ENCODE data around the gene BBX.

The BBX gene

DNA sequence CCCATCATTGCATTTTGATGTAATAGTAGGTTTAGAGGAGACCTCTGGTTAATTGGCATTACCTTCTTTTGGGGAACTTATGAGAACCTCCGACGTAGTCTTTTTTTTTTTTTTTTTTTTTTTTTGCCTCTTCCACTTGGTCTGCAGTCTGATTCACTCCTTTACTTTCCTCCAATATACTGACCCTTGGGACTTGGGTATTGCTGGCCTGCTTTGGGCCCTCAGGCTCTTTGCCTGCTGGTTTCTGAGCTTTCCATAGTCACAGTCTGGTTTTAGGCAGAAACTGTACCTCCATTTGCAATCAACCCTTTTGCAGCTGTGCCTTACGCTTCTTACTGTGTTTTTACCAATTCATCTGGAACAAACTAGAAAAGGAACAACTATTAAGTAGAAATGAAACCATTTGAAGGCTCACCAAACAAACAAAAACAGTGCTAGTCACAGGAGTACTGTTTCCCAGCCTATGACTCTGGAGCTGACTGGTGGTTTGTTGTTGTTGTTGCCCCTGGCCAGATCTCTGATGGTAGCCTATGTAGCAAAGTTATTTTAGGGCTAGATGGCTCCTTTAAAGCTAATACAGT lies 272.8 kb downstream of the BBX start:
- H2AFZ ChIP-seq (ENCODE audit: low read length), result no peak overlapping the region
- H2BK5ac ChIP-seq (ENCODE audit: low read length), result no peak overlapping the region
- peaks cover 5 to 67% of the 10 kb centered on the region in 2 donors for H3K36me3 ChIP-seq (replicated peaks in 1 of 2; ENCODE audit: control insufficient read depth in 2 of 2, insufficient read depth in 2 of 2, low read length in 2 of 2)
- no CpG with 5 or more reads among the region's 3 CpGs for WGBS, 2 donors (ENCODE audit: extremely low coverage in 2 of 2, insufficient read length in 2 of 2, insufficient replicate concordance in 1 of 2)
- no peaks in the 10 kb centered on the region for H3K27me3 ChIP-seq (ENCODE audit: control insufficient read depth in 3 of 3, insufficient read depth in 3 of 3, low read depth in 1 of 3, low read length in 3 of 3)
- no peak overlapping the region for H4K8ac ChIP-seq (ENCODE audit: low read depth, low read length)
- H3K4ac ChIP-seq (ENCODE audit: low read length), result no peak overlapping the region
- H2BK120ac ChIP-seq (ENCODE audit: low read depth, low read length), result no peak overlapping the region
- no peak overlapping the region for H3K9ac ChIP-seq (ENCODE audit: low read depth, low read length, poor library complexity)
- H2AK5ac ChIP-seq (ENCODE audit: low read depth, low read length), result no peak overlapping the region
- no peak overlapping the region for H2BK15ac ChIP-seq (ENCODE audit: low read length)
- H3K27ac ChIP-seq (replicated peaks; ENCODE audit: low read length), result no peak overlapping the region
- H2BK12ac ChIP-seq (ENCODE audit: low read length), result no peak overlapping the region
- no peak for DNase-seq (ENCODE audit: low spot score)
- H3K14ac ChIP-seq (ENCODE audit: low read length), result no peak overlapping the region
- peaks cover 2% of the 10 kb centered on the region in 2 donors for H3K4me1 ChIP-seq (ENCODE audit: control insufficient read depth in 2 of 2, insufficient read depth in 1 of 2, low read depth in 1 of 2, low read length in 2 of 2)
- no peak overlapping the region for H3K18ac ChIP-seq (ENCODE audit: low read length)
- H4K91ac ChIP-seq (ENCODE audit: low read depth, low read length, poor library complexity), result no peak overlapping the region
- H3K9me3 ChIP-seq (replicated peaks in 1 of 2; ENCODE audit: control insufficient read depth in 2 of 2, insufficient read depth in 1 of 2, low read depth in 1 of 2, low read length in 2 of 2), result no peaks in the 10 kb centered on the region
- no peak overlapping the region for H3K4me2 ChIP-seq (ENCODE audit: insufficient read depth, low read length, poor library complexity, severe bottlenecking)
- no peak overlapping the region for H3K23ac ChIP-seq (ENCODE audit: low read depth, low read length, poor library complexity)
- H3K79me1 ChIP-seq (ENCODE audit: low read depth, low read length), result no peaks in the 10 kb centered on the region
- H3K4me3 ChIP-seq (ENCODE audit: low read length in 2 of 2), result no peak overlapping the region

- no peak overlapping the region for H3K27ac ChIP-seq (replicated peaks; ENCODE audit: low read length)
- no peak overlapping the region for H3K23ac ChIP-seq (ENCODE audit: low read depth, low read length, poor library complexity)
- H2AK5ac ChIP-seq (ENCODE audit: low read depth, low read length), result no peak overlapping the region
- H3K4ac ChIP-seq (ENCODE audit: low read length), result no peak overlapping the region
- H2BK120ac ChIP-seq (ENCODE audit: low read depth, low read length), result no peak overlapping the region
- no peak overlapping the region for H3K4me3 ChIP-seq (ENCODE audit: low read length in 2 of 2)
- H3K27me3 ChIP-seq (ENCODE audit: control insufficient read depth in 3 of 3, insufficient read depth in 3 of 3, low read depth in 1 of 3, low read length in 3 of 3), result no peaks in the 10 kb centered on the region
- no peak overlapping the region for H2BK5ac ChIP-seq (ENCODE audit: low read length)
- H3K9ac ChIP-seq (ENCODE audit: low read depth, low read length, poor library complexity), result no peak overlapping the region
- H2BK15ac ChIP-seq (ENCODE audit: low read length), result no peak overlapping the region
- no peaks in the 10 kb centered on the region for H3K9me3 ChIP-seq (replicated peaks in 1 of 2; ENCODE audit: control insufficient read depth in 2 of 2, insufficient read depth in 1 of 2, low read depth in 1 of 2, low read length in 2 of 2)
- H4K8ac ChIP-seq (ENCODE audit: low read depth, low read length), result no peak overlapping the region
- no peak overlapping the region for H4K91ac ChIP-seq (ENCODE audit: low read depth, low read length, poor library complexity)
- H3K4me2 ChIP-seq (ENCODE audit: insufficient read depth, low read length, poor library complexity, severe bottlenecking), result no peak overlapping the region
- DNase-seq (ENCODE audit: low spot score), result no peak
- no peak overlapping the region for H3K18ac ChIP-seq (ENCODE audit: low read length)
- no peak overlapping the region for H3K14ac ChIP-seq (ENCODE audit: low read length)
- H3K79me1 ChIP-seq (ENCODE audit: low read depth, low read length), result no peaks in the 10 kb centered on the region
- peaks cover 2 to 8% of the 10 kb centered on the region in 2 donors for H3K4me1 ChIP-seq (ENCODE audit: control insufficient read depth in 2 of 2, insufficient read depth in 1 of 2, low read depth in 1 of 2, low read length in 2 of 2)
- H2BK12ac ChIP-seq (ENCODE audit: low read length), result no peak overlapping the region
- peaks cover 7 to 70% of the 10 kb centered on the region in 2 donors for H3K36me3 ChIP-seq (replicated peaks in 1 of 2; ENCODE audit: control insufficient read depth in 2 of 2, insufficient read depth in 2 of 2, low read length in 2 of 2)
- H2AFZ ChIP-seq (ENCODE audit: low read length), result no peak overlapping the region
These were observed 274.0 kb downstream of the BBX start for GRCh38 chr3:107796791-107797190.

DNA sequence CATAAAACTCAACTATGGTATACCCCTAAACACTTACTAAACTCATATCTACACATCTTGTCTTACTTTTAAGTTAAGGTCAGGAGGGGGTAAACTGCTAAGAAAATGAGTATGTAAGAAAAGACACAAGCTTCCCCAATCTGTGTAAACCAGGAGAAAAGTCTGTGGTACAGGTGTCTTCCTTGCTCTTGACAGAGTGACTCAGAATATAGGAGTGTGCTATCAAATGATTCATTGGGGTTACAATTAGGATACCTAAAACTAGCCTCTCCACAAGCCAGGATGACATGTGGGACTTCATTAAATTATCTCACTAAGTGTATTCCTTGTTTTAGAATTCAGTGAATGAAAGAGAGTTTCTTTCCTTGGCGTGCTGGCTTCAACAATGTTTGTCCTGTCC lies 274.8 kb downstream of the BBX start:
- Histone ChIP-seq H2AK5ac (ENCODE audit: low read depth, low read length) (no peak overlapping the region), H2BK12ac (ENCODE audit: low read length) (no peak overlapping the region), H4K91ac (ENCODE audit: low read depth, low read length, poor library complexity) (no peak overlapping the region), H3K14ac (ENCODE audit: low read length) (no peak overlapping the region), H3K9ac (ENCODE audit: low read depth, low read length, poor library complexity) (no peak overlapping the region), H3K4me3 (ENCODE audit: low read length in 2 of 2) (no peak overlapping the region), H3K36me3 (replicated peaks in 1 of 2; ENCODE audit: control insufficient read depth in 2 of 2, insufficient read depth in 2 of 2, low read length in 2 of 2) (peaks cover 9 to 70% of the 10 kb centered on the region in 2 donors), H2AFZ (ENCODE audit: low read length) (no peak overlapping the region), H3K23ac (ENCODE audit: low read depth, low read length, poor library complexity) (no peak overlapping the region), H3K79me1 (ENCODE audit: low read depth, low read length) (no peaks in the 10 kb centered on the region), H3K27me3 (ENCODE audit: control insufficient read depth in 3 of 3, insufficient read depth in 3 of 3, low read depth in 1 of 3, low read length in 3 of 3) (no peaks in the 10 kb centered on the region), H2BK15ac (ENCODE audit: low read length) (no peak overlapping the region), H2BK5ac (ENCODE audit: low read length) (no peak overlapping the region), H3K4ac (ENCODE audit: low read length) (no peak overlapping the region), H3K9me3 (replicated peaks in 1 of 2; ENCODE audit: control insufficient read depth in 2 of 2, insufficient read depth in 1 of 2, low read depth in 1 of 2, low read length in 2 of 2) (no peaks in the 10 kb centered on the region), H3K4me2 (ENCODE audit: insufficient read depth, low read length, poor library complexity, severe bottlenecking) (no peak overlapping the region), H4K8ac (ENCODE audit: low read depth, low read length) (no peak overlapping the region), H3K27ac (replicated peaks; ENCODE audit: low read length) (no peak overlapping the region), H3K18ac (ENCODE audit: low read length) (no peak overlapping the region), H2BK120ac (ENCODE audit: low read depth, low read length) (no peak overlapping the region), H3K4me1 (ENCODE audit: control insufficient read depth in 2 of 2, insufficient read depth in 1 of 2, low read depth in 1 of 2, low read length in 2 of 2) (peaks cover 4 to 14% of the 10 kb centered on the region in 2 donors)
- no CpG with 5 or more reads among the region's 1 CpG for WGBS, 2 donors (ENCODE audit: extremely low coverage in 2 of 2, insufficient read length in 2 of 2, insufficient replicate concordance in 1 of 2)
- no peak for DNase-seq (ENCODE audit: low spot score)

DNA sequence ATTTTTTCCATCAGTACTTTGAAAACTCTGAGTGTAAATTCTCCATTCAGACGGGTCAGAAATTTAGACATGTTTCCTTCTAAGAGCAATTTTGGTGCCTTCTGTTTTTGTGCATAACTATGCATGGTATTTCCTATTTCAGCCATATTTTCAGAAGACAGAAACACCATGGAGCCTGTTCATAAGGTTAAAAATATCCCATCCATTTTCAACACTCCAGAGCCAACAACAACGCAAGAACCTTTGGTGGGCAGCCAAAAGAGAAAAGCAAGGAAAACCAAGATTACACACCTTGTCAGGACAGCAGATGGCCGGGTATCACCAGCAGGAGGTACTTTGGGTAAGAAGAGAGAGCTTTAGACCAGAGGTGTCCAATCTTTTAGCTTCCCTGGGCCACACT lies 275.6 kb downstream of the BBX start:
- Histone ChIP-seq H2BK120ac (ENCODE audit: low read depth, low read length) (no peak overlapping the region), H3K23ac (ENCODE audit: low read depth, low read length, poor library complexity) (no peak overlapping the region), H3K4ac (ENCODE audit: low read length) (no peak overlapping the region), H4K8ac (ENCODE audit: low read depth, low read length) (no peak overlapping the region), H3K4me2 (ENCODE audit: insufficient read depth, low read length, poor library complexity, severe bottlenecking) (no peak overlapping the region), H3K9me3 (replicated peaks in 1 of 2; ENCODE audit: control insufficient read depth in 2 of 2, insufficient read depth in 1 of 2, low read depth in 1 of 2, low read length in 2 of 2) (no peaks in the 10 kb centered on the region), H3K79me1 (ENCODE audit: low read depth, low read length) (no peaks in the 10 kb centered on the region), H3K9ac (ENCODE audit: low read depth, low read length, poor library complexity) (no peak overlapping the region), H3K4me1 (ENCODE audit: control insufficient read depth in 2 of 2, insufficient read depth in 1 of 2, low read depth in 1 of 2, low read length in 2 of 2) (peaks cover 4 to 16% of the 10 kb centered on the region in 2 donors), H2BK15ac (ENCODE audit: low read length) (no peak overlapping the region), H2BK12ac (ENCODE audit: low read length) (no peak overlapping the region), H3K4me3 (ENCODE audit: low read length in 2 of 2) (no peak overlapping the region), H2AK5ac (ENCODE audit: low read depth, low read length) (no peak overlapping the region), H3K27me3 (ENCODE audit: control insufficient read depth in 3 of 3, insufficient read depth in 3 of 3, low read depth in 1 of 3, low read length in 3 of 3) (no peaks in the 10 kb centered on the region), H3K18ac (ENCODE audit: low read length) (no peak overlapping the region), H3K27ac (replicated peaks; ENCODE audit: low read length) (no peak overlapping the region), H3K14ac (ENCODE audit: low read length) (no peak overlapping the region), H3K36me3 (replicated peaks in 1 of 2; ENCODE audit: control insufficient read depth in 2 of 2, insufficient read depth in 2 of 2, low read length in 2 of 2) (peaks cover 13 to 74% of the 10 kb centered on the region in 2 donors), H4K91ac (ENCODE audit: low read depth, low read length, poor library complexity) (no peak overlapping the region), H2BK5ac (ENCODE audit: low read length) (no peak overlapping the region), H2AFZ (ENCODE audit: low read length) (no peak overlapping the region)
- WGBS, 2 donors (ENCODE audit: extremely low coverage in 2 of 2, insufficient read length in 2 of 2, insufficient replicate concordance in 1 of 2), result no CpG with 5 or more reads among the region's 3 CpGs
- DNase-seq (ENCODE audit: low spot score), result no peak
